H1 (cell line): Measurements from ENCODE around the gene RAMP2. TPM values are rescaled to one million over a fixed set of nuclear protein-coding genes. Genes with fewer than 3 reads are reported as not detected.
A peak's percentile ranks its signal among the peaks of the same experiment; 100 is the strongest.

Source experiments
- CTCF ChIA-PET: fragments of 300-600 bp; sonication (Branson Sonifier 250); formaldehyde crosslinking; loops from one replicate; lab custom pipeline; 2021; ENCODE audit not compliant: partially characterized antibody; lab: Charles Lee
- POLR2A ChIA-PET: fragments of 300-600 bp; sonication (Branson Sonifier 250); formaldehyde crosslinking; loops from one replicate; lab custom pipeline; 2021; ENCODE audit warnings: inconsistent platforms; ENCODE audit not compliant: partially characterized antibody; lab: Charles Lee
- DNase-seq, 2 experiments: peaks; one replicate each; pipeline versions ENCODE4 v3.0.0 to v3.0.0-alpha.2; 2010 to 2022; ENCODE audit warnings: low spot score in 2 of 2, low read depth in 1 of 2, mixed read lengths in 1 of 2
- FAIRE-seq: peaks from 2 replicates; lab custom pipeline; 2011; peaks lifted over from hg19 to GRCh38; lab: Jason Lieb, UNC
- H2AFZ ChIP-seq: 2 replicates; pipeline ENCODE4 v1.8.1; 2012; ENCODE audit warnings: low read length, inconsistent platforms
- H2AK5ac ChIP-seq: 2 replicates; pipeline ENCODE4 v1.6.1; 2013; ENCODE audit warnings: low read depth, low read length
- H2BK120ac ChIP-seq: replicated peaks from 2 replicates; pipeline ENCODE3; 2013; ENCODE audit warnings: low read depth, low read length, inconsistent platforms
- H2BK12ac ChIP-seq: 2 replicates; pipeline ENCODE4 v1.6.1; 2013; ENCODE audit warnings: low read depth, low read length
- H2BK15ac ChIP-seq: 2 replicates; pipeline ENCODE4 v1.6.1; 2013; ENCODE audit warnings: low read length
- H2BK20ac ChIP-seq: 2 replicates; pipeline ENCODE4 v1.6.1; 2013; ENCODE audit warnings: low read length
- H2BK5ac ChIP-seq: 2 replicates; pipeline ENCODE4 v1.6.1; 2013; ENCODE audit warnings: low read depth, low read length
- H3K14ac ChIP-seq: 2 replicates; pipeline ENCODE4 v1.6.1; 2013; ENCODE audit warnings: inconsistent platforms; ENCODE audit not compliant: insufficient read length
- H3K18ac ChIP-seq: 2 replicates; pipeline ENCODE4 v1.6.1; 2013; ENCODE audit warnings: low read length; ENCODE audit errors: extremely low read depth
- H3K23ac ChIP-seq: 2 replicates; pipeline ENCODE4 v1.6.1; 2013; ENCODE audit warnings: inconsistent platforms; ENCODE audit not compliant: insufficient read length
- H3K23me2 ChIP-seq: 2 replicates; pipeline ENCODE4 v1.6.1; 2013; ENCODE audit warnings: low read depth, low read length
- H3K27ac ChIP-seq: 2 replicates; pipeline ENCODE4 v1.6.1; 2011; ENCODE audit warnings: low read depth, low read length, inconsistent platforms
- H3K27me3 ChIP-seq, 4 experiments: replicated peaks in 1 of 4; 1 replicate in 1 of 4; 2 replicates in 3 of 4; pipeline versions ENCODE4 v1.6.1 to v1.8.1; 2011 to 2013; ENCODE audit warnings: low read length in 3 of 4, mild to moderate bottlenecking in 3 of 4, inconsistent platforms in 2 of 4, mixed read lengths in 2 of 4, moderate library complexity in 1 of 4; ENCODE audit not compliant: control insufficient read depth in 3 of 4, insufficient read depth in 3 of 4; ENCODE audit errors: extremely low read depth in 1 of 4
- H3K36me3 ChIP-seq, 4 experiments: 2 replicates each; pipeline versions ENCODE4 v1.6.1 to v1.8.1; 2011 to 2013; ENCODE audit warnings: mild to moderate bottlenecking in 4 of 4, low read length in 3 of 4, moderate library complexity in 2 of 4, control low read depth in 1 of 4, inconsistent platforms in 1 of 4; ENCODE audit not compliant: insufficient read depth in 4 of 4, control insufficient read depth in 2 of 4
- H3K4ac ChIP-seq: replicated peaks from 2 replicates; pipeline ENCODE3; 2013; ENCODE audit warnings: low read length, low read depth, mixed read lengths, inconsistent platforms; ENCODE audit not compliant: insufficient read length
- H3K4me1 ChIP-seq, 4 experiments: replicated peaks in 1 of 4; 1 replicate in 1 of 4; 2 replicates in 3 of 4; pipeline versions ENCODE4 v1.6.1 to v1.8.1; 2011 to 2013; ENCODE audit warnings: low read length in 3 of 4, inconsistent platforms in 2 of 4, mixed read lengths in 1 of 4; ENCODE audit not compliant: insufficient read depth in 4 of 4, control insufficient read depth in 3 of 4
- H3K4me2 ChIP-seq, 2 experiments: 2 replicates each; pipeline versions ENCODE4 v1.6.1 to v1.8.1; 2011 to 2013; ENCODE audit warnings: low read depth in 2 of 2, low read length in 2 of 2, control low read depth in 1 of 2, inconsistent platforms in 1 of 2, mild to moderate bottlenecking in 1 of 2; ENCODE audit not compliant: insufficient read depth in 1 of 2
- H3K4me3 ChIP-seq, 4 experiments: fragments of 200-600, 300-600 bp in 1 of 4; sonication (generic), shearing (Covaris generic), sonication (Bioruptor Twin) in 1 of 4; 2 replicates each; pipeline versions ENCODE4 v1.5.1 to v1.8.1; 2011 to 2016; ENCODE audit warnings: low read length in 4 of 4, low read depth in 3 of 4, control low read depth in 2 of 4, inconsistent platforms in 2 of 4, mild to moderate bottlenecking in 2 of 4, mixed read lengths in 1 of 4, moderate library complexity in 1 of 4; ENCODE audit not compliant: insufficient read depth in 2 of 4; ENCODE audit errors: extremely low read depth in 1 of 4
- H3K56ac ChIP-seq: replicated peaks from 2 replicates; pipeline ENCODE3; 2013; ENCODE audit warnings: low read depth, mild to moderate bottlenecking, mixed read lengths, low read length, inconsistent platforms; ENCODE audit not compliant: insufficient read length
- H3K79me1 ChIP-seq: 2 replicates; pipeline ENCODE4 v1.6.1; 2013; ENCODE audit warnings: low read depth, low read length, control low read depth
- H3K79me2 ChIP-seq, 2 experiments: 2 replicates each; pipeline versions ENCODE4 v1.6.1 to v1.8.1; 2012 to 2013; ENCODE audit warnings: low read length in 2 of 2, mild to moderate bottlenecking in 2 of 2, inconsistent platforms in 1 of 2; ENCODE audit not compliant: insufficient read depth in 2 of 2, control insufficient read depth in 1 of 2
- H3K9ac ChIP-seq, 4 experiments: replicated peaks in 1 of 4; 1 replicate in 1 of 4; 2 replicates in 3 of 4; pipeline versions ENCODE4 v1.6.1 to v1.8.1; 2011 to 2013; ENCODE audit warnings: low read depth in 3 of 4, low read length in 3 of 4, control low read depth in 2 of 4, mild to moderate bottlenecking in 2 of 4, moderate library complexity in 2 of 4, inconsistent platforms in 1 of 4; ENCODE audit errors: extremely low read depth in 1 of 4
- H3K9me3 ChIP-seq, 2 experiments: 2 replicates each; pipeline versions ENCODE4 v1.6.1 to v1.8.1; 2012 to 2013; ENCODE audit warnings: mild to moderate bottlenecking in 2 of 2, moderate library complexity in 2 of 2, control low read depth in 1 of 2, inconsistent platforms in 1 of 2, low read depth in 1 of 2, low read length in 1 of 2, mixed read lengths in 1 of 2; ENCODE audit not compliant: insufficient read depth in 2 of 2
- H4K20me1 ChIP-seq, 2 experiments: replicated peaks in 1 of 2; 2 replicates each; pipeline versions ENCODE3 to v1.8.1; 2011 to 2013; ENCODE audit warnings: inconsistent platforms in 2 of 2, low read length in 2 of 2, mild to moderate bottlenecking in 1 of 2; ENCODE audit not compliant: insufficient read depth in 2 of 2, control insufficient read depth in 1 of 2
- H4K5ac ChIP-seq: 2 replicates; pipeline ENCODE4 v1.6.1; 2013; ENCODE audit warnings: low read length, low read depth, mixed read lengths, inconsistent platforms; ENCODE audit not compliant: insufficient read length
- H4K8ac ChIP-seq: 2 replicates; pipeline ENCODE4 v1.8.0; 2013; ENCODE audit warnings: mild to moderate bottlenecking, moderate library complexity, low read length, inconsistent platforms; ENCODE audit not compliant: insufficient read depth; ENCODE audit errors: extremely low read depth
- H4K91ac ChIP-seq: replicated peaks from 2 replicates; pipeline ENCODE3; 2013; ENCODE audit warnings: low read length, mixed read lengths, inconsistent platforms; ENCODE audit not compliant: insufficient read length
- GTF2F1 ChIP-seq: IDR thresholded peaks from 2 replicates; pipeline ENCODE4 v1.6.1; 2012; ENCODE audit warnings: low read depth, low read length, improper control_type of control experiment, borderline replicate concordance
- WGBS, 2 experiments: shearing (Covaris generic) in 1 of 2; methylation state at CpG; one replicate each; pipeline versions ENCODE4 v1.1.6 to v1.1.7; 2013 to 2015; ENCODE audit warnings: low lambda C conversion rate in 2 of 2, mixed read lengths in 2 of 2, inconsistent platforms in 1 of 2, low coverage in 1 of 2, missing lambda C conversion rate in 1 of 2; ENCODE audit not compliant: insufficient replicate concordance in 2 of 2, insufficient coverage in 1 of 2, insufficient read length in 1 of 2; ENCODE audit errors: extremely low coverage in 1 of 2, missing lambda C conversion rate in 1 of 2; 5-methylcytosine and 5-hydroxymethylcytosine counted together
- polyA plus RNA-seq, 7 experiments: library from polyadenylated mRNA; depleted of rRNA in 3 of 7; stranded (reverse) in 5 of 7; unstranded in 2 of 7; fragments of >200 nt in 5 of 7; fragments of 200-250 nt in 2 of 7; gene quantifications; 1 replicate in 5 of 7; 2 replicates in 1 of 7; 4 replicates in 1 of 7; pipeline versions ENCODE4 v1.2.1 to v1.2.3, GENCODE V29; 2011 to 2013; ENCODE audit warnings: missing spikeins in 2 of 7, mixed read lengths in 2 of 7
- total RNA-seq: library from RNA; stranded (reverse); fragmentation: NEBNext Ultra II Directional; extraction: Animal tissue kit (Norgen Biotek cat#: 25700); gene quantifications from 2 replicates; pipeline ENCODE4 v1.2.1, GENCODE V29; 2021

The RAMP2 gene
- total and polyA plus RNA-seq, 2 of the 8 experiments (the other 6 are each of a cell fraction or from before 2014, with no cell fraction given), result 13.4 to 41.7 TPM

- no peak overlapping the region for H3K18ac ChIP-seq
- H3K4me3 ChIP-seq, result no peak overlapping the region
- POLR2A ChIA-PET, result interaction anchor here (0.5 to 3.8 kb wide), 7 partner anchors 9 to 238 kb away, joined by 3 to 17 read pairs (median 5); partner anchors contain the start of genes CNTD1, COA3 and VPS25
- no peak for DNase-seq
- H3K27ac ChIP-seq, result no peak overlapping the region
- peaks cover 11% of the 10 kb centered on the region for H3K23me2 ChIP-seq
- no peak overlapping the region for H2AFZ ChIP-seq
- no peak overlapping the region for H3K14ac ChIP-seq
- no peak overlapping the region for H3K56ac ChIP-seq
- no peak overlapping the region for H2BK5ac ChIP-seq
- no peak overlapping the region for H4K91ac ChIP-seq
- no peak overlapping the region for H4K5ac ChIP-seq
- 0 out of 2 replicates have a peak overlapping the region, but pooled peaks have one; percentile 61 for H2BK15ac ChIP-seq
- H2BK120ac ChIP-seq, result no peak overlapping the region
- no peaks in the 10 kb centered on the region for H3K9me3 ChIP-seq
- H2BK20ac ChIP-seq, result no peak overlapping the region
- WGBS, 2 experiments, result 81% methylated on average over 22 of the region's 29 CpGs; no CpG with 5 or more reads in 1 of the 2 experiments
- no peak for TF ChIP-seq GTF2F1
- TF ChIP-seq, all 59 proteins: peak for 0
- Histone ChIP-seq H3K4me1 (peaks cover 0 to 14% (median 8%) of the 10 kb centered on the region in 4 experiments; a peak in 6 of 7 replicates), H2BK12ac (peak overlapping the region; percentile 50; the same call in 1 of the 2 replicates), H3K9ac (no peak overlapping the region), H3K4me2 (no peak overlapping the region; a peak in 1 of 4 replicates), H2AK5ac (no peak overlapping the region), H3K23ac (no peak overlapping the region), H4K20me1 (no peaks in the 10 kb centered on the region), H3K79me2 (no peaks in the 10 kb centered on the region), H3K27me3 (peaks cover 6 to 23% (median 19%) of the 10 kb centered on the region in 4 experiments), H3K4ac (no peak overlapping the region), H3K79me1 (no peaks in the 10 kb centered on the region), H3K36me3 (peaks cover 5 to 13% (median 9%) of the 10 kb centered on the region in 4 experiments; a peak in 6 of 8 replicates), H4K8ac (peak overlapping the region; percentile 57; the same call in 1 of the 2 replicates)
- CTCF ChIA-PET, result interaction anchor here (1.0 to 1.5 kb wide), 4 partner anchors 19 to 110 kb away, joined by 3 to 5 read pairs (median 3); no protein-coding TSS in a partner anchor
- no peak for FAIRE-seq
These were observed 21.4 kb downstream of the RAMP2 start for GRCh38 chr17:42782166-42783061.
